Measurements from ENCODE around the gene FLRT1.
"Not testable (repeated sequence)": the region's sequence is repeated elsewhere in the genome, so short reads cannot be mapped to it uniquely, and the experiment has no call there.

Gene FLRT1

GRCh38 chr11:64044730-64045393 is 9.1 kb downstream of the FLRT1 start:
- Histone ChIP-seq H3K27me3 (ENCODE audit: control insufficient read depth, insufficient read depth, low read length) (no peaks in the 10 kb centered on the region), H3K4me3 (ENCODE audit: low read length) (no peak overlapping the region), H3K4me1 (ENCODE audit: control insufficient read depth, insufficient read depth, low read length) (no peaks in the 10 kb centered on the region), H3K36me3 (ENCODE audit: control insufficient read depth, insufficient read depth, low read length) (no peaks in the 10 kb centered on the region), H3K9me3 (ENCODE audit: control insufficient read depth, low read length) (no peaks in the 10 kb centered on the region), H3K9ac (ENCODE audit: low read length) (no peak overlapping the region)

- H3K9me3 ChIP-seq (ENCODE audit: control insufficient read depth, low read length): no peaks in the 10 kb centered on the region
- H3K4me3 ChIP-seq (ENCODE audit: low read length): no peak overlapping the region
- no peaks in the 10 kb centered on the region for H3K36me3 ChIP-seq (ENCODE audit: control insufficient read depth, insufficient read depth, low read length)
- H3K9ac ChIP-seq (ENCODE audit: low read length): no peak overlapping the region
- no peaks in the 10 kb centered on the region for H3K4me1 ChIP-seq (ENCODE audit: control insufficient read depth, insufficient read depth, low read length)
- no peaks in the 10 kb centered on the region for H3K27me3 ChIP-seq (ENCODE audit: control insufficient read depth, insufficient read depth, low read length)
These were observed 10.0 kb downstream of the FLRT1 start for GRCh38 chr11:64045700-64046099.

GRCh38 chr11:64047373-64047772 is 11.6 kb downstream of the FLRT1 start:
- H3K27me3 ChIP-seq (ENCODE audit: control insufficient read depth, insufficient read depth, low read length); H3K4me3 ChIP-seq (ENCODE audit: low read length); H3K9me3 ChIP-seq (ENCODE audit: control insufficient read depth, low read length); H3K36me3 ChIP-seq (ENCODE audit: control insufficient read depth, insufficient read depth, low read length); H3K4me1 ChIP-seq (ENCODE audit: control insufficient read depth, insufficient read depth, low read length); H3K9ac ChIP-seq (ENCODE audit: low read length): not testable (repeated sequence)

GRCh38 chr11:64048042-64048854 is 12.5 kb downstream of the FLRT1 start:
- H3K4me1 ChIP-seq (ENCODE audit: control insufficient read depth, insufficient read depth, low read length): no peaks in the 10 kb centered on the region
- H3K4me3 ChIP-seq (ENCODE audit: low read length): no peak overlapping the region
- no peak overlapping the region for H3K9ac ChIP-seq (ENCODE audit: low read length)

GRCh38 chr11:64049509-64049908 is 13.8 kb downstream of the FLRT1 start:
- Histone ChIP-seq H3K4me1 (ENCODE audit: control insufficient read depth, insufficient read depth, low read length) (no peaks in the 10 kb centered on the region), H3K9me3 (ENCODE audit: control insufficient read depth, low read length) (no peaks in the 10 kb centered on the region), H3K36me3 (ENCODE audit: control insufficient read depth, insufficient read depth, low read length) (no peaks in the 10 kb centered on the region), H3K27me3 (ENCODE audit: control insufficient read depth, insufficient read depth, low read length) (no peaks in the 10 kb centered on the region), H3K9ac (ENCODE audit: low read length) (no peak overlapping the region), H3K4me3 (ENCODE audit: low read length) (no peak overlapping the region)

More at GRCh38 chr11:64048042-64048854, 12.5 kb downstream of the FLRT1 start:
- H3K36me3 ChIP-seq (ENCODE audit: control insufficient read depth, insufficient read depth, low read length): no peaks in the 10 kb centered on the region
- H3K9me3 ChIP-seq (ENCODE audit: control insufficient read depth, low read length): no peaks in the 10 kb centered on the region
- H3K27me3 ChIP-seq (ENCODE audit: control insufficient read depth, insufficient read depth, low read length): no peaks in the 10 kb centered on the region

- H3K4me1 ChIP-seq (ENCODE audit: control insufficient read depth, insufficient read depth, low read length): no peaks in the 10 kb centered on the region
- H3K36me3 ChIP-seq (ENCODE audit: control insufficient read depth, insufficient read depth, low read length): no peaks in the 10 kb centered on the region
- no peak overlapping the region for H3K9ac ChIP-seq (ENCODE audit: low read length)
- no peaks in the 10 kb centered on the region for H3K9me3 ChIP-seq (ENCODE audit: control insufficient read depth, low read length)
- no peaks in the 10 kb centered on the region for H3K27me3 ChIP-seq (ENCODE audit: control insufficient read depth, insufficient read depth, low read length)
- no peak overlapping the region for H3K4me3 ChIP-seq (ENCODE audit: low read length)
These were observed 15.6 kb downstream of the FLRT1 start for GRCh38 chr11:64051297-64051696.

- Histone ChIP-seq H3K4me1 (ENCODE audit: control insufficient read depth, insufficient read depth, low read length) (no peaks in the 10 kb centered on the region), H3K36me3 (ENCODE audit: control insufficient read depth, insufficient read depth, low read length) (no peaks in the 10 kb centered on the region)
These were observed 16.7 kb downstream of the FLRT1 start for GRCh38 chr11:64052436-64052835.

GRCh38 chr11:64052938-64053622 is 17.3 kb downstream of the FLRT1 start:
- no peaks in the 10 kb centered on the region for H3K36me3 ChIP-seq (ENCODE audit: control insufficient read depth, insufficient read depth, low read length)
- no peaks in the 10 kb centered on the region for H3K9me3 ChIP-seq (ENCODE audit: control insufficient read depth, low read length)
- H3K4me3 ChIP-seq (ENCODE audit: low read length): no peak overlapping the region
- no peaks in the 10 kb centered on the region for H3K27me3 ChIP-seq (ENCODE audit: control insufficient read depth, insufficient read depth, low read length)
- H3K4me1 ChIP-seq (ENCODE audit: control insufficient read depth, insufficient read depth, low read length): no peaks in the 10 kb centered on the region
- H3K9ac ChIP-seq (ENCODE audit: low read length): no peak overlapping the region

More at GRCh38 chr11:64052436-64052835, 16.7 kb downstream of the FLRT1 start:
- H3K9ac ChIP-seq (ENCODE audit: low read length): no peak overlapping the region
- no peaks in the 10 kb centered on the region for H3K27me3 ChIP-seq (ENCODE audit: control insufficient read depth, insufficient read depth, low read length)
- no peaks in the 10 kb centered on the region for H3K9me3 ChIP-seq (ENCODE audit: control insufficient read depth, low read length)
- H3K4me3 ChIP-seq (ENCODE audit: low read length): no peak overlapping the region

- no peak overlapping the region for H3K9ac ChIP-seq (ENCODE audit: low read length)
- no peaks in the 10 kb centered on the region for H3K4me1 ChIP-seq (ENCODE audit: control insufficient read depth, insufficient read depth, low read length)
- H3K27me3 ChIP-seq (ENCODE audit: control insufficient read depth, insufficient read depth, low read length): no peaks in the 10 kb centered on the region
These were observed 18.0 kb downstream of the FLRT1 start for GRCh38 chr11:64053699-64054098.

GRCh38 chr11:64055077-64055476 is 19.3 kb downstream of the FLRT1 start:
- Histone ChIP-seq H3K36me3 (ENCODE audit: control insufficient read depth, insufficient read depth, low read length) (no peaks in the 10 kb centered on the region), H3K4me3 (ENCODE audit: low read length) (no peak overlapping the region), H3K9me3 (ENCODE audit: control insufficient read depth, low read length) (no peaks in the 10 kb centered on the region), H3K9ac (ENCODE audit: low read length) (no peak overlapping the region), H3K27me3 (ENCODE audit: control insufficient read depth, insufficient read depth, low read length) (no peaks in the 10 kb centered on the region), H3K4me1 (ENCODE audit: control insufficient read depth, insufficient read depth, low read length) (no peaks in the 10 kb centered on the region)

More at GRCh38 chr11:64053699-64054098, 18.0 kb downstream of the FLRT1 start:
- Histone ChIP-seq H3K4me3 (ENCODE audit: low read length) (no peak overlapping the region), H3K36me3 (ENCODE audit: control insufficient read depth, insufficient read depth, low read length) (no peaks in the 10 kb centered on the region), H3K9me3 (ENCODE audit: control insufficient read depth, low read length) (no peaks in the 10 kb centered on the region)

- H3K27me3 ChIP-seq (ENCODE audit: control insufficient read depth, insufficient read depth, low read length): peaks cover 12% of the 10 kb centered on the region
These were observed 20.6 kb downstream of the FLRT1 start for GRCh38 chr11:64056213-64056785.

GRCh38 chr11:64056861-64057260 is 21.1 kb downstream of the FLRT1 start:
- Histone ChIP-seq H3K4me1 (ENCODE audit: control insufficient read depth, insufficient read depth, low read length) (peaks cover 4% of the 10 kb centered on the region), H3K9me3 (ENCODE audit: control insufficient read depth, low read length) (no peaks in the 10 kb centered on the region), H3K36me3 (ENCODE audit: control insufficient read depth, insufficient read depth, low read length) (no peaks in the 10 kb centered on the region), H3K9ac (ENCODE audit: low read length) (no peak overlapping the region), H3K4me3 (ENCODE audit: low read length) (no peak overlapping the region), H3K27me3 (ENCODE audit: control insufficient read depth, insufficient read depth, low read length) (peaks cover 16% of the 10 kb centered on the region)

More at GRCh38 chr11:64056213-64056785, 20.6 kb downstream of the FLRT1 start:
- Histone ChIP-seq H3K36me3 (ENCODE audit: control insufficient read depth, insufficient read depth, low read length) (no peaks in the 10 kb centered on the region), H3K4me1 (ENCODE audit: control insufficient read depth, insufficient read depth, low read length) (peaks cover 2% of the 10 kb centered on the region), H3K9ac (ENCODE audit: low read length) (no peak overlapping the region), H3K4me3 (ENCODE audit: low read length) (no peak overlapping the region), H3K9me3 (ENCODE audit: control insufficient read depth, low read length) (no peaks in the 10 kb centered on the region)

Measured in mucosa of stomach (tissue), 1 donor.